KMS-11 (cell line): ENCODE results near the gene ROR1.

ENCODE experiments used
- H2AFZ ChIP-seq: fragments of 200-600 bp; sonication (generic); 2 replicates; pipeline ENCODE4 v1.6.1; 2016; ENCODE audit warnings: antibody characterized with exemption, mixed run types, low read depth
- H3K27ac ChIP-seq: fragments of 200-600 bp; sonication (generic); 2 replicates; pipeline ENCODE4 v1.6.1; 2016; ENCODE audit warnings: mild to moderate bottlenecking, mixed run types
- H3K27me3 ChIP-seq: fragments of 200-600 bp; sonication (generic); 2 replicates; pipeline ENCODE4 v1.6.1; 2017; ENCODE audit warnings: mild to moderate bottlenecking, low read depth, mixed run types, moderate library complexity; ENCODE audit not compliant: insufficient read depth
- H3K36me3 ChIP-seq: fragments of 200-600 bp; sonication (generic); 2 replicates; pipeline ENCODE4 v1.6.1; 2017; ENCODE audit warnings: mild to moderate bottlenecking, mixed run types; ENCODE audit not compliant: insufficient read depth
- H3K4me1 ChIP-seq: fragments of 200-600 bp; sonication (generic); 2 replicates; pipeline ENCODE4 v1.6.1; 2016; ENCODE audit warnings: mild to moderate bottlenecking, low read depth, mixed run types; ENCODE audit not compliant: poor library complexity, severe bottlenecking
- H3K4me2 ChIP-seq: fragments of 200-600 bp; sonication (generic); 2 replicates; pipeline ENCODE4 v1.7.0; 2016; ENCODE audit warnings: mild to moderate bottlenecking, mixed run types
- H3K4me3 ChIP-seq: fragments of 200-600 bp; sonication (generic); IDR thresholded peaks from 2 replicates; pipeline ENCODE4 v1.6.1; 2017; ENCODE audit warnings: low read depth, low read length, mixed read lengths; ENCODE audit not compliant: insufficient read depth
- H3K79me2 ChIP-seq: fragments of 200-600 bp; sonication (generic); 2 replicates; pipeline ENCODE4 v1.6.1; 2016; ENCODE audit warnings: low read depth, mixed run types; ENCODE audit not compliant: insufficient read depth
- H3K9ac ChIP-seq: fragments of 200-600 bp; sonication (generic); 2 replicates; pipeline ENCODE4 v1.6.1; 2016; ENCODE audit warnings: mild to moderate bottlenecking, mixed run types
- H4K20me1 ChIP-seq: fragments of 200-600 bp; sonication (generic); 2 replicates; pipeline ENCODE4 v1.6.1; 2016; ENCODE audit warnings: mild to moderate bottlenecking, mixed run types; ENCODE audit not compliant: insufficient read depth
- TF ChIP-seq, protein P1 (sequence below): fragments of 200-600 bp; sonication (generic); conservative IDR thresholded peaks from 2 replicates; pipeline ENCODE4 v1.6.1; 2017; ENCODE audit warnings: low read depth, mild to moderate bottlenecking, antibody characterized with exemption, low read length, moderate library complexity, mixed read lengths

Gene ROR1

DNA sequence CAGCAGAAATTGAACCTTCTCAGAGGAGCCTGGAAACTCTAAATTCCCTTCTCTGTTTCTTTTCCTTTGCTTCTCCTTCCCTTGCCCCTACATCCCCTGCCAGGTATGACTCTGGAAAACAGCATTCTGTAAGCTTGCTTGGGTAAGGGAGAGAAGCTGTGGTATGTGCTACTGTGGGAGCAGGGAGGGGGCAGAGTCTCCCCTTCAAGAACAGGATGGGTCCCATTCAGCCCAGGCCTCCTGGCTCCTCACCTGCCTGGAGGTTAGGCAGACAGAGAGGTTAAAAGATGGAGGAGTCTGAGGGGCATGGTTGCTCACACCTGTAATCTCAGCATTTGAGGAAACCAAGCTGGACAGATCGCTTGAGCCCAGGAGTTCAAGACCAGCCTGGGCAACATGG is 389.0 kb downstream of the ROR1 start:
- H4K20me1 ChIP-seq, result no peaks in the 10 kb centered on the region
- no peaks in the 10 kb centered on the region for H3K79me2 ChIP-seq
- no peak overlapping the region for H3K4me3 ChIP-seq
- no peak overlapping the region for H3K27ac ChIP-seq
- no peak overlapping the region for H3K4me2 ChIP-seq
- H3K27me3 ChIP-seq, result no peaks in the 10 kb centered on the region
- no peak overlapping the region for H3K9ac ChIP-seq
- no peaks in the 10 kb centered on the region for H3K4me1 ChIP-seq
- H3K36me3 ChIP-seq, result no peaks in the 10 kb centered on the region
- TF ChIP-seq, protein P1, sequence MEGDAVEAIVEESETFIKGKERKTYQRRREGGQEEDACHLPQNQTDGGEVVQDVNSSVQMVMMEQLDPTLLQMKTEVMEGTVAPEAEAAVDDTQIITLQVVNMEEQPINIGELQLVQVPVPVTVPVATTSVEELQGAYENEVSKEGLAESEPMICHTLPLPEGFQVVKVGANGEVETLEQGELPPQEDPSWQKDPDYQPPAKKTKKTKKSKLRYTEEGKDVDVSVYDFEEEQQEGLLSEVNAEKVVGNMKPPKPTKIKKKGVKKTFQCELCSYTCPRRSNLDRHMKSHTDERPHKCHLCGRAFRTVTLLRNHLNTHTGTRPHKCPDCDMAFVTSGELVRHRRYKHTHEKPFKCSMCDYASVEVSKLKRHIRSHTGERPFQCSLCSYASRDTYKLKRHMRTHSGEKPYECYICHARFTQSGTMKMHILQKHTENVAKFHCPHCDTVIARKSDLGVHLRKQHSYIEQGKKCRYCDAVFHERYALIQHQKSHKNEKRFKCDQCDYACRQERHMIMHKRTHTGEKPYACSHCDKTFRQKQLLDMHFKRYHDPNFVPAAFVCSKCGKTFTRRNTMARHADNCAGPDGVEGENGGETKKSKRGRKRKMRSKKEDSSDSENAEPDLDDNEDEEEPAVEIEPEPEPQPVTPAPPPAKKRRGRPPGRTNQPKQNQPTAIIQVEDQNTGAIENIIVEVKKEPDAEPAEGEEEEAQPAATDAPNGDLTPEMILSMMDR, result no peak
- H2AFZ ChIP-seq, result no peak overlapping the region

DNA sequence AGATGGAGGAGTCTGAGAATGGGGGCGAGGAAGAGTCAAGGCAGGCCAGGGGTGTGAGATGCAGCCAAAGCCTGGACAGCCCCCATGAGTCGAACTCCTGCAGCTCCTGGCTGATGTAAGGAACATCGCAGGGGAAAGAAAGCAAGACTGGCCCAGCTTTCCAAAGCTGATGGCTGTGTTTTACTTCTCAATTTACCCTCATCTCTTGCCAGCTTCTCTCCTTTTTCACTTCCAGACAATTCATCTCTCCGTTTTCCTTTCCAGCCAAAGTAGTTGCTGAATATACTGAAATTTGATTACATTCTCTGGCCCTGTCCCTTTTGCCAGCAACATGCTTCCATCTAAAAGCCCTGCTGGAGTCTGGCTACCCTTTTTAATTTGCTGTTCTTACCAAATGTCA is 389.6 kb downstream of the ROR1 start:
- Histone ChIP-seq H3K79me2 (no peaks in the 10 kb centered on the region), H4K20me1 (no peaks in the 10 kb centered on the region), H3K4me3 (no peak overlapping the region), H3K9ac (no peak overlapping the region), H3K4me1 (no peaks in the 10 kb centered on the region), H3K36me3 (no peaks in the 10 kb centered on the region), H3K27ac (no peak overlapping the region), H2AFZ (no peak overlapping the region), H3K4me2 (no peak overlapping the region), H3K27me3 (no peaks in the 10 kb centered on the region)
- TF ChIP-seq, protein P1, result no peak

DNA sequence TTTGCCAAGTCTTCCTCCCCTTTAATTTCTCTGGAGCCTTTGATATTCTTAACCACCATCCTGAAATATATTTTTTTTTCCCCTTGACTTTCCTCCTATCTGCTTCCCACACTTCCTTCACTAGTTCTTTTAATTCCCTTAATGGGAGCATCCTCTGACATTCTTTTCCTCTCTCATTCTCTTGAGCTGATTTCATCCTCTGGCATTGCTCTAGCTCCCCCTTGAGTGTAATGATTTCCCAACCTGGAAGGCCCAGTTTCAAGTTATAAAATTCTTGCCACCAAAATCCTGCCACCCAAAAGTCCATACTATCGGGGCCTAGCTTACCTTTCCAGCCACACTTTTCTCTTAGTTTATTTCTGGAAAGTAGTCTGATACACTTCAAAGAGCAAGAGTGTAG is 390.2 kb downstream of the ROR1 start:
- H3K27me3 ChIP-seq, result no peaks in the 10 kb centered on the region
- H3K27ac ChIP-seq, result no peak overlapping the region
- H3K36me3 ChIP-seq, result no peaks in the 10 kb centered on the region
- no peak overlapping the region for H3K4me3 ChIP-seq
- H2AFZ ChIP-seq, result no peak overlapping the region
- no peak overlapping the region for H3K4me2 ChIP-seq
- no peaks in the 10 kb centered on the region for H3K79me2 ChIP-seq
- H4K20me1 ChIP-seq, result no peaks in the 10 kb centered on the region
- TF ChIP-seq, protein P1, result 0 out of 2 replicates have a peak, but pooled peaks have one; percentile 30
- H3K4me1 ChIP-seq, result no peaks in the 10 kb centered on the region
- H3K9ac ChIP-seq, result no peak overlapping the region

DNA sequence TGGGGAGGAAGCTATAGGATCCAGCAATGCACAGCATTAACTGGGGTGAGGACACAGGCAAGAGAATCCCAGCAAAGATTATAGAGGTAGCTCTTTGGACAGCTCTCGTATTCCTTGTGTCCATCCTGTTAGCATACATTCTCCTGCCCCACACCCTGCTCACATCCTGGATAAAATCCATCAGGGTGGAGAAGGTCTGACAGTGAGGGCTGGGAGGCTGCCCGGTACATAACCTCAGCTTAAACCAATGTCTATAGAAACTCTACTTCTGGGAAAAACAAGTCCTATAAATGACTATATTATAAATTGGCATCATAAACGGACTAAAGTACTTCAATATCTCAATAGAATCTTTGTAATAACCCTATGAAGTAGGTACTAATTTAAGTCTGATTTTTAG is 392.8 kb downstream of the ROR1 start:
- TF ChIP-seq, protein P1, result no peak
- H3K4me2 ChIP-seq, result no peak overlapping the region
- H4K20me1 ChIP-seq, result no peaks in the 10 kb centered on the region
- H3K27ac ChIP-seq, result no peak overlapping the region
- H3K4me1 ChIP-seq, result peaks cover 14% of the 10 kb centered on the region
- no peak overlapping the region for H3K9ac ChIP-seq
- H3K4me3 ChIP-seq, result no peak overlapping the region
- no peaks in the 10 kb centered on the region for H3K27me3 ChIP-seq
- H3K36me3 ChIP-seq, result no peaks in the 10 kb centered on the region
- no peaks in the 10 kb centered on the region for H3K79me2 ChIP-seq
- no peak overlapping the region for H2AFZ ChIP-seq
